Choroid plexus epithelial cell (primary cell): Measurements from ENCODE around the gene SLC44A5.

Source experiments
- DNase-seq: peaks from one replicate; pipeline ENCODE4 v3.0.0-alpha.2; 2010; ENCODE audit warnings: low read depth
- H3K4me3 ChIP-seq: 2 replicates; pipeline ENCODE4 v1.5.1; 2011; ENCODE audit warnings: low read depth, mild to moderate bottlenecking, control low read depth, low read length, moderate library complexity
- CTCF ChIP-seq: conservative IDR thresholded peaks from 2 replicates; pipeline ENCODE4 v1.5.1; 2011; ENCODE audit warnings: low read depth, mild to moderate bottlenecking, control low read depth, inconsistent platforms, low read length, moderate library complexity

SLC44A5 gene

GRCh38 chr1:75588779-75589475, 22.0 kb downstream of the SLC44A5 start:
- no peak for DNase-seq
- H3K4me3 ChIP-seq, result no peak overlapping the region
- TF ChIP-seq CTCF, result no peak

GRCh38 chr1:75587692-75588091, 23.2 kb downstream of the SLC44A5 start:
- DNase-seq, result no peak
- TF ChIP-seq CTCF, result no peak
- H3K4me3 ChIP-seq, result no peak overlapping the region

- no peak overlapping the region for H3K4me3 ChIP-seq
- DNase-seq, result no peak
- no peak for TF ChIP-seq CTCF
Measured at GRCh38 chr1:75583282-75583681, 27.6 kb downstream of the SLC44A5 start.

- H3K4me3 ChIP-seq, result no peak overlapping the region
- TF ChIP-seq CTCF, result no peak
- no peak for DNase-seq
Measured at GRCh38 chr1:75582725-75583261, 28.1 kb downstream of the SLC44A5 start.

- DNase-seq, result no peak
- no peak for TF ChIP-seq CTCF
- H3K4me3 ChIP-seq, result no peak overlapping the region
Measured at GRCh38 chr1:75579046-75579445, 31.9 kb downstream of the SLC44A5 start.

- TF ChIP-seq CTCF, result no peak
- H3K4me3 ChIP-seq, result no peak overlapping the region
- no peak for DNase-seq
Measured at GRCh38 chr1:75575837-75576236, 35.1 kb downstream of the SLC44A5 start.

GRCh38 chr1:75567191-75567590, 43.7 kb downstream of the SLC44A5 start:
- H3K4me3 ChIP-seq, result no peak overlapping the region
- DNase-seq, result no peak
- TF ChIP-seq CTCF, result no peak
